ENCODE measurements around the gene SPTB.

DNA sequence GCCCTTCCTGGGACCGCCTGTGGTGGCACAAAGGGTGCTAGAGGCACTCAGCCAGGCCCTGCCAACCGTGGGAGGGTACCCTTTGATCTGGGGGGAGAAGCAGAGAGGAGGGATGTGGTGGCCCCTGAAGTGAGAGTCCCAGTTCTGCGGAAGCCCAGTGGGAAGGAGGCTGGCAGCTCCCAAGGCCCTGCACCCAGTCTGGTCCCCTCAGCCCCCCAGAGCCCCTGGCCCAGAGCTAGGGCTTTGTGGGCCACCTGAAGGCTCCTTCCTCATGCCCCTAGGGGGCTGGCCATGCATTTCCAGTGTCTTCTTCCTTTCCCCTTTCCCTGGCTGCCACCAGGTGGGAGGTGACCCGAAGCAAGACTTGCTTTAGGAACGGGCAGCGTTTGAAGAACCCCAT is 131.2 kb downstream of the SPTB start:
- TF ChIP-seq, protein P1, sequence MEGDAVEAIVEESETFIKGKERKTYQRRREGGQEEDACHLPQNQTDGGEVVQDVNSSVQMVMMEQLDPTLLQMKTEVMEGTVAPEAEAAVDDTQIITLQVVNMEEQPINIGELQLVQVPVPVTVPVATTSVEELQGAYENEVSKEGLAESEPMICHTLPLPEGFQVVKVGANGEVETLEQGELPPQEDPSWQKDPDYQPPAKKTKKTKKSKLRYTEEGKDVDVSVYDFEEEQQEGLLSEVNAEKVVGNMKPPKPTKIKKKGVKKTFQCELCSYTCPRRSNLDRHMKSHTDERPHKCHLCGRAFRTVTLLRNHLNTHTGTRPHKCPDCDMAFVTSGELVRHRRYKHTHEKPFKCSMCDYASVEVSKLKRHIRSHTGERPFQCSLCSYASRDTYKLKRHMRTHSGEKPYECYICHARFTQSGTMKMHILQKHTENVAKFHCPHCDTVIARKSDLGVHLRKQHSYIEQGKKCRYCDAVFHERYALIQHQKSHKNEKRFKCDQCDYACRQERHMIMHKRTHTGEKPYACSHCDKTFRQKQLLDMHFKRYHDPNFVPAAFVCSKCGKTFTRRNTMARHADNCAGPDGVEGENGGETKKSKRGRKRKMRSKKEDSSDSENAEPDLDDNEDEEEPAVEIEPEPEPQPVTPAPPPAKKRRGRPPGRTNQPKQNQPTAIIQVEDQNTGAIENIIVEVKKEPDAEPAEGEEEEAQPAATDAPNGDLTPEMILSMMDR (optimal IDR thresholded peaks at IDR 0.05 in 1 of 3, IDR thresholded peaks at IDR 0.05 in 1 of 3, conservative IDR thresholded peaks at IDR 0.05 in 1 of 3; ENCODE audit: extremely low read depth in 1 of 3, insufficient read depth in 2 of 3, low read length in 3 of 3): no peak
- no peak for TF ChIP-seq EZH2 (IDR thresholded peaks at IDR 0.05; ENCODE audit: low read length)

All from keratinocyte (primary cell).